CD14-positive monocyte (primary cell): Measurements from ENCODE around the gene AMOTL1. TPM values are rescaled to one million over a fixed set of nuclear protein-coding genes. Genes with fewer than 3 reads are reported as not detected.

Experiments used
- DNase-seq, 3 donors: peaks; one replicate each; pipeline ENCODE4 v3.0.0-alpha.2; 2011 to 2022
- H2AFZ ChIP-seq: 2 replicates; pipeline ENCODE4 v1.6.0; 2012; ENCODE audit warnings: mild to moderate bottlenecking, low read depth, low read length, inconsistent platforms; ENCODE audit not compliant: insufficient read depth, poor library complexity, severe bottlenecking
- H3K27ac ChIP-seq, 2 donors: 1 replicate in 1 of 2; 2 replicates in 1 of 2; pipeline ENCODE4 v1.5.1; 2012 to 2013; ENCODE audit warnings: low read length in 2 of 2, control low read depth in 1 of 2, inconsistent platforms in 1 of 2, low read depth in 1 of 2, mild to moderate bottlenecking in 1 of 2
- H3K27me3 ChIP-seq, 2 donors: one replicate each; pipeline versions ENCODE4 v1.6.0 to v1.6.1; 2011 to 2013; ENCODE audit warnings: low read length in 2 of 2; ENCODE audit not compliant: control insufficient read depth in 2 of 2, insufficient read depth in 2 of 2
- H3K36me3 ChIP-seq, 2 donors: replicated peaks in 1 of 2; 1 replicate in 1 of 2; 2 replicates in 1 of 2; pipeline versions ENCODE4 v1.5.1 to v1.6.1; 2012 to 2013; ENCODE audit warnings: low read length in 2 of 2, control low read depth in 1 of 2, inconsistent platforms in 1 of 2, mild to moderate bottlenecking in 1 of 2; ENCODE audit not compliant: insufficient read depth in 2 of 2, control insufficient read depth in 1 of 2
- H3K4me1 ChIP-seq, 2 donors: 1 replicate in 1 of 2; 2 replicates in 1 of 2; pipeline versions ENCODE4 v1.5.1 to v1.6.1; 2012 to 2013; ENCODE audit warnings: low read length in 2 of 2, control low read depth in 1 of 2, inconsistent platforms in 1 of 2, mild to moderate bottlenecking in 1 of 2, moderate library complexity in 1 of 2; ENCODE audit not compliant: insufficient read depth in 2 of 2, control insufficient read depth in 1 of 2
- H3K4me2 ChIP-seq: replicated peaks from 2 replicates; pipeline ENCODE3; 2012; ENCODE audit warnings: low read length, moderate library complexity, mild to moderate bottlenecking; ENCODE audit not compliant: poor library complexity, severe bottlenecking; ENCODE audit errors: extremely low read depth
- H3K4me3 ChIP-seq, 3 experiments: fragments of 200-600 bp in 1 of 3; sonication (generic) in 1 of 3; replicated peaks in 1 of 3; 1 replicate in 2 of 3; 2 replicates in 1 of 3; pipeline ENCODE4 v1.5.1; 2011 to 2013; ENCODE audit warnings: low read length in 3 of 3, mild to moderate bottlenecking in 3 of 3, control low read depth in 2 of 3, low read depth in 2 of 3, inconsistent platforms in 1 of 3, moderate library complexity in 1 of 3
- H3K79me2 ChIP-seq: 2 replicates; pipeline ENCODE4 v1.6.0; 2012; ENCODE audit warnings: mild to moderate bottlenecking, control low read depth, inconsistent platforms, low read length, moderate library complexity; ENCODE audit not compliant: insufficient read depth
- H3K9ac ChIP-seq: 2 replicates; pipeline ENCODE4 v1.6.0; 2017; ENCODE audit warnings: low read length, mild to moderate bottlenecking; ENCODE audit not compliant: insufficient read depth, poor library complexity, severe bottlenecking
- H3K9me3 ChIP-seq, 2 donors: replicated peaks in 1 of 2; 1 replicate in 1 of 2; 2 replicates in 1 of 2; pipeline versions ENCODE4 v1.5.1 to v1.6.1; 2012 to 2013; ENCODE audit warnings: low read length in 2 of 2, control low read depth in 1 of 2; ENCODE audit not compliant: control insufficient read depth in 1 of 2, insufficient read depth in 1 of 2
- H4K20me1 ChIP-seq: 2 replicates; pipeline ENCODE4 v1.6.0; 2012; ENCODE audit warnings: mild to moderate bottlenecking, low read length, control low read depth, moderate library complexity; ENCODE audit not compliant: insufficient read depth
- H3K27ac Mint-ChIP-seq, 7 donors: one replicate each; pipeline ENCODE4 v1.8.0; 2020; ENCODE audit warnings: mild to moderate bottlenecking in 7 of 7, mixed read lengths in 7 of 7, moderate library complexity in 6 of 7, inconsistent platforms in 2 of 7
- H3K27me3 Mint-ChIP-seq, 3 donors: one replicate each; pipeline ENCODE4 v1.8.0; 2021 to 2022; ENCODE audit warnings: low read depth in 3 of 3, mild to moderate bottlenecking in 3 of 3, mixed read lengths in 3 of 3, moderate library complexity in 3 of 3, inconsistent platforms in 1 of 3
- H3K36me3 Mint-ChIP-seq, 2 donors: one replicate each; pipeline ENCODE4 v1.8.0; 2020; ENCODE audit warnings: mixed read lengths in 2 of 2, inconsistent platforms in 1 of 2, mild to moderate bottlenecking in 1 of 2
- H3K4me1 Mint-ChIP-seq: one replicate; pipeline ENCODE4 v1.8.0; 2020; ENCODE audit warnings: mild to moderate bottlenecking, mixed read lengths
- H3K4me3 Mint-ChIP-seq, 2 donors: one replicate each; pipeline ENCODE4 v1.8.0; 2020; ENCODE audit warnings: mild to moderate bottlenecking in 2 of 2, mixed read lengths in 2 of 2, moderate library complexity in 1 of 2
- H3K9me3 Mint-ChIP-seq, 7 donors: one replicate each; pipeline ENCODE4 v1.8.0; 2020 to 2022; ENCODE audit warnings: mixed read lengths in 7 of 7, mild to moderate bottlenecking in 6 of 7, moderate library complexity in 6 of 7, inconsistent platforms in 2 of 7
- CTCF ChIP-seq: fragments of 200-600 bp; IDR thresholded peaks from one replicate; pipeline ENCODE4 v1.8.0; 2022; ENCODE audit warnings: antibody characterized with exemption, mild to moderate bottlenecking
- WGBS: methylation state at CpG from one replicate; pipeline ENCODE4 v1.1.5; 2013; ENCODE audit warnings: missing lambda C conversion rate; ENCODE audit not compliant: insufficient coverage; 5-methylcytosine and 5-hydroxymethylcytosine counted together
- intact Hi-C, 2 donors: fragments of 100-400 bp; cut with micrococcal nuclease; formaldehyde crosslinking; loops; one replicate each; pipeline versions ENCODE4 v1.15.0 to v1.15.1; 2023
- polyA plus RNA-seq, 3 donors: library from polyadenylated mRNA; depleted of rRNA in 1 of 3; unstranded in 2 of 3; stranded (reverse) in 1 of 3; fragments of 300-500 nt in 2 of 3; fragments of >200 nt in 1 of 3; fragmentation: Illumina TruSeq in 2 of 3; gene quantifications; 1 replicate in 2 of 3; 2 replicates in 1 of 3; pipeline ENCODE4 v1.2.3, GENCODE V29; 2012 to 2021

The AMOTL1 gene
- polyA plus RNA-seq, 3 donors, result 0.41 to 0.66 (median 0.46) TPM

- H4K20me1 ChIP-seq, result no peaks in the 10 kb centered on the region
- no peak overlapping the region for H2AFZ ChIP-seq
- H3K36me3 Mint-ChIP-seq, result peaks cover 19 to 37% of the 10 kb centered on the region in 2 donors
- no peak for DNase-seq
- no CpG with 5 or more reads among the region's 7 CpGs for WGBS
- TF ChIP-seq CTCF, result no peak
- no peaks in the 10 kb centered on the region for H3K4me1 Mint-ChIP-seq
- no peak overlapping the region for H3K4me3 ChIP-seq
- no peak overlapping the region for H3K4me2 ChIP-seq
- H3K27ac Mint-ChIP-seq, result no peak overlapping the region
- no peaks in the 10 kb centered on the region for H3K79me2 ChIP-seq
- no peaks in the 10 kb centered on the region for H3K27me3 ChIP-seq
- intact Hi-C loops, result no loop called here
- H3K27me3 Mint-ChIP-seq, result no peaks in the 10 kb centered on the region
- H3K4me3 Mint-ChIP-seq, result no peak overlapping the region
- H3K27ac ChIP-seq, result no peak overlapping the region
- peaks cover 0 to 8% (median 5%) of the 10 kb centered on the region in 7 donors for H3K9me3 Mint-ChIP-seq
- H3K9me3 ChIP-seq, result peaks cover 0 to 9% of the 10 kb centered on the region in 2 donors
- H3K36me3 ChIP-seq, result no peaks in the 10 kb centered on the region
- H3K9ac ChIP-seq, result no peak overlapping the region
- H3K4me1 ChIP-seq, result no peaks in the 10 kb centered on the region
Observed at GRCh38 chr11:94820480-94820879, 52.3 kb downstream of the AMOTL1 start.

GRCh38 chr11:94821439-94821838, 53.3 kb downstream of the AMOTL1 start:
- Mint-ChIP-seq H3K36me3 (peaks cover 22 to 38% of the 10 kb centered on the region in 2 donors), H3K27me3 (no peaks in the 10 kb centered on the region), H3K9me3 (peaks cover 0 to 4% (median 0%) of the 10 kb centered on the region in 7 donors), H3K27ac (no peak overlapping the region), H3K4me1 (no peaks in the 10 kb centered on the region), H3K4me3 (no peak overlapping the region)
- Histone ChIP-seq H3K27me3 (no peaks in the 10 kb centered on the region), H3K9me3 (no peaks in the 10 kb centered on the region), H4K20me1 (no peaks in the 10 kb centered on the region), H3K79me2 (no peaks in the 10 kb centered on the region), H3K27ac (no peak overlapping the region), H2AFZ (no peak overlapping the region), H3K4me3 (no peak overlapping the region), H3K9ac (no peak overlapping the region), H3K4me2 (no peak overlapping the region), H3K36me3 (no peaks in the 10 kb centered on the region), H3K4me1 (no peaks in the 10 kb centered on the region)
- 95% methylated on average over 10 of the region's 14 CpGs for WGBS
- no peak for TF ChIP-seq CTCF
- DNase-seq, result no peak
- intact Hi-C loops, result no loop called here
